Mesenchymal stem cell (in vitro differentiated cells and primary cell): ENCODE measurements around the gene AURKB.

Source experiments
- DNase-seq: peaks from one replicate; pipeline ENCODE4 v3.0.0-alpha.2; 2013
- H2AFZ ChIP-seq: one replicate; pipeline ENCODE4 v1.6.1; 2013; ENCODE audit warnings: low read depth, mild to moderate bottlenecking, control low read depth, inconsistent platforms, low read length, moderate library complexity
- H2AK5ac ChIP-seq: 2 replicates; pipeline ENCODE4 v1.6.1; 2013; ENCODE audit warnings: low read length, moderate library complexity, mild to moderate bottlenecking, inconsistent platforms; ENCODE audit not compliant: severe bottlenecking
- H2BK120ac ChIP-seq: one replicate; pipeline ENCODE4 v1.6.1; 2013; ENCODE audit warnings: low read depth, mild to moderate bottlenecking, inconsistent platforms, low read length, moderate library complexity
- H2BK12ac ChIP-seq, 2 experiments: one replicate each; pipeline ENCODE4 v1.6.1; 2013; ENCODE audit warnings: inconsistent platforms in 2 of 2, low read length in 2 of 2, mild to moderate bottlenecking in 2 of 2, moderate library complexity in 2 of 2, control low read depth in 1 of 2
- H2BK15ac ChIP-seq: one replicate; pipeline ENCODE4 v1.6.1; 2013; ENCODE audit warnings: mild to moderate bottlenecking, low read depth, inconsistent platforms; ENCODE audit not compliant: poor library complexity, severe bottlenecking
- H2BK5ac ChIP-seq: 2 replicates; pipeline ENCODE4 v1.6.1; 2013; ENCODE audit warnings: low read depth, mild to moderate bottlenecking, low read length, control low read depth, inconsistent platforms; ENCODE audit not compliant: poor library complexity, severe bottlenecking
- H3K14ac ChIP-seq, 2 experiments: one replicate each; pipeline ENCODE4 v1.6.1; 2013; ENCODE audit warnings: inconsistent platforms in 2 of 2, low read length in 2 of 2, control low read depth in 1 of 2, mild to moderate bottlenecking in 1 of 2, moderate library complexity in 1 of 2
- H3K18ac ChIP-seq, 2 experiments: one replicate each; pipeline ENCODE4 v1.6.1; 2013; ENCODE audit warnings: inconsistent platforms in 2 of 2, low read length in 2 of 2, control low read depth in 1 of 2, low read depth in 1 of 2, mild to moderate bottlenecking in 1 of 2
- H3K23ac ChIP-seq, 2 experiments: one replicate each; pipeline ENCODE4 v1.6.1; 2013; ENCODE audit warnings: inconsistent platforms in 2 of 2, low read length in 2 of 2, mild to moderate bottlenecking in 2 of 2, moderate library complexity in 2 of 2, control low read depth in 1 of 2
- H3K27ac ChIP-seq: 2 replicates; pipeline ENCODE4 v1.5.1; 2013; ENCODE audit warnings: mild to moderate bottlenecking, moderate library complexity, low read length, control low read depth, inconsistent platforms; ENCODE audit not compliant: poor library complexity, severe bottlenecking
- H3K27me3 ChIP-seq, 2 experiments: 2 replicates each; pipeline versions ENCODE4 v1.6.1 to v1.7.0; 2013; ENCODE audit warnings: low read length in 2 of 2, mild to moderate bottlenecking in 2 of 2, moderate library complexity in 2 of 2, control low read depth in 1 of 2, inconsistent platforms in 1 of 2; ENCODE audit not compliant: control insufficient read depth in 1 of 2, insufficient read depth in 1 of 2
- H3K36me3 ChIP-seq, 2 experiments: 2 replicates each; pipeline versions ENCODE4 v1.6.1 to v1.7.0; 2013; ENCODE audit warnings: low read length in 2 of 2, control low read depth in 1 of 2, inconsistent platforms in 1 of 2, low read depth in 1 of 2, mild to moderate bottlenecking in 1 of 2; ENCODE audit not compliant: insufficient read depth in 2 of 2, control insufficient read depth in 1 of 2
- H3K4ac ChIP-seq, 2 experiments: one replicate each; pipeline ENCODE4 v1.6.1; 2013; ENCODE audit warnings: inconsistent platforms in 2 of 2, low read length in 2 of 2, mild to moderate bottlenecking in 2 of 2, moderate library complexity in 2 of 2, control low read depth in 1 of 2, low read depth in 1 of 2
- H3K4me1 ChIP-seq: 2 replicates; pipeline ENCODE4 v1.6.1; 2013; ENCODE audit warnings: low read depth, low read length, control low read depth; ENCODE audit not compliant: control insufficient read depth, insufficient read depth
- H3K4me2 ChIP-seq: 2 replicates; pipeline ENCODE4 v1.6.1; 2013; ENCODE audit warnings: low read length, mild to moderate bottlenecking, inconsistent platforms; ENCODE audit not compliant: poor library complexity, severe bottlenecking
- H3K4me3 ChIP-seq, 2 experiments: 2 replicates each; pipeline versions ENCODE4 v1.5.1 to v1.7.0; 2013; ENCODE audit warnings: low read length in 2 of 2, mild to moderate bottlenecking in 2 of 2, control low read depth in 1 of 2, low read depth in 1 of 2; ENCODE audit not compliant: insufficient read depth in 1 of 2
- H3K79me1 ChIP-seq: replicated peaks from 2 replicates; pipeline ENCODE4 v1.6.1; 2013; ENCODE audit warnings: mild to moderate bottlenecking, control low read depth, low read length, inconsistent platforms; ENCODE audit not compliant: poor library complexity, severe bottlenecking
- H3K9ac ChIP-seq: 2 replicates; pipeline ENCODE4 v1.7.0; 2013; ENCODE audit warnings: mild to moderate bottlenecking, low read length, moderate library complexity
- H3K9me3 ChIP-seq: 2 replicates; pipeline ENCODE4 v1.7.0; 2013; ENCODE audit warnings: mild to moderate bottlenecking, low read length; ENCODE audit not compliant: control insufficient read depth
- H4K8ac ChIP-seq: one replicate; pipeline ENCODE4 v1.6.1; 2013; ENCODE audit warnings: inconsistent platforms, mild to moderate bottlenecking, low read length, moderate library complexity
- H4K91ac ChIP-seq: one replicate; pipeline ENCODE4 v1.6.1; 2013; ENCODE audit warnings: mild to moderate bottlenecking, low read length, inconsistent platforms
- WGBS: methylation state at CpG from one replicate; pipeline ENCODE4 v1.1.7; 2013; ENCODE audit warnings: mixed read lengths; 5-methylcytosine and 5-hydroxymethylcytosine counted together

AURKB gene

DNA sequence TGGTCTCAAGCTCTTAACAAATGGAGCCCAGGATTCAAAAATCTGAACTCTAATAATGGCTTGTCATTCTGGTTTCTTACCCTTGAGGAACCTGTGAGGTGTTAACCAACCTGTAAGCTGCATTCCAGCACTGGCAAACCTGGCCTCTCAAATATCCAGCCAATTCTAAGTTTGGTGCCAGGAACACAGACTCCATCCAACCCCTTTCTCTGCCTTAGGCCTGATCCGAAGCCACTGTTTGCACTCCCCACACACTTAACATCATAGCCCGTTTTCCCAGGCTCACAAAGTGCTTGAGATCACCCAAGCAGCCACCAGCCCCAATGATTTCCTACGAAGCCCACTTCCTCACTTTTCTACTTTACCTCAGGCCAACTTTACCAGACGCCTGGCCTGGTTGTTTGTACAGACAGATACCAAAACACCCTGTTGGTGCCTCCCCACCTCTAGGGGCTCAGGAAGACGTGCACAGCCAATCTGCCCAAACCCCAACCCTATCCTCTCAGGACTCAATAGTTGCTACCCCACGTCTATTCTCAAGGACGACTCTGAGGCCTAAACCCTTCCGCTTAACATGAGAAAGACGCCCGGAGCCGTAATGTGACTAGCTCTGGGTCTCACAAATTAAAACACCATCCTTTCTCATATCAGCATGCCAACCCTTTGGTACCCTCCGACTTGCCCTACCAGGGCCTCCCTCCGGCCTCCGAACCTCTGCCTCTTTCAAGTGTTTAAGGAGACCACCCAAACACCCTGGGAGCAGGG is 55.0 kb downstream of the AURKB start:
- no peak overlapping the region for H2AFZ ChIP-seq
- H3K4me1 ChIP-seq, result peaks cover 40% of the 10 kb centered on the region
- H3K4ac ChIP-seq, result peak overlapping the region; percentile 78 to 85
- no peaks in the 10 kb centered on the region for H3K9me3 ChIP-seq
- peak overlapping the region; percentile 83 for H2BK120ac ChIP-seq
- WGBS, result 50% methylated on average over 14 of the region's 14 CpGs
- peak overlapping the region; percentile 63 to 92 for H3K4me3 ChIP-seq
- peak overlapping the region; percentile 15 to 86 for H2BK12ac ChIP-seq
- H3K36me3 ChIP-seq, result peaks cover 10 to 19% of the 10 kb centered on the region in 2 experiments
- H4K8ac ChIP-seq, result peak overlapping the region; percentile 69
- H3K18ac ChIP-seq, result peak overlapping the region; percentile 37 to 92
- DNase-seq, result no peak
- no peaks in the 10 kb centered on the region for H3K27me3 ChIP-seq
- H3K14ac ChIP-seq, result no peak overlapping the region
- H3K23ac ChIP-seq, result no peak overlapping the region
- H2AK5ac ChIP-seq, result peak overlapping the region; percentile 12
- peaks cover 25% of the 10 kb centered on the region for H3K79me1 ChIP-seq
- peak overlapping the region; percentile 98 for H3K9ac ChIP-seq
- H3K4me2 ChIP-seq, result peak overlapping the region; percentile 91
- H3K27ac ChIP-seq, result peak overlapping the region; percentile 55
- peak overlapping the region; percentile 98 for H2BK15ac ChIP-seq
- H4K91ac ChIP-seq, result peak overlapping the region; percentile 76
- H2BK5ac ChIP-seq, result no peak overlapping the region
